Uterus (tissue), 2 donors: Measurements from ENCODE around the gene KRTAP2-3.

Experiments
- CTCF ChIP-seq, 4 experiments: fragments of 200-600 bp in 2 of 4; fragments of 450-650 bp in 2 of 4; sonication (generic) in 2 of 4; IDR thresholded peaks; one replicate each; pipeline ENCODE4 v1.5.1; 2016 to 2019; ENCODE audit warnings: antibody characterized with exemption in 4 of 4, mild to moderate bottlenecking in 2 of 4, moderate library complexity in 1 of 4
- POLR2A ChIP-seq, 2 donors: fragments of 450-650 bp; IDR thresholded peaks; one replicate each; pipeline ENCODE4 v1.6.1; 2016; ENCODE audit warnings: antibody characterized with exemption in 2 of 2, mild to moderate bottlenecking in 1 of 2, moderate library complexity in 1 of 2

DNA sequence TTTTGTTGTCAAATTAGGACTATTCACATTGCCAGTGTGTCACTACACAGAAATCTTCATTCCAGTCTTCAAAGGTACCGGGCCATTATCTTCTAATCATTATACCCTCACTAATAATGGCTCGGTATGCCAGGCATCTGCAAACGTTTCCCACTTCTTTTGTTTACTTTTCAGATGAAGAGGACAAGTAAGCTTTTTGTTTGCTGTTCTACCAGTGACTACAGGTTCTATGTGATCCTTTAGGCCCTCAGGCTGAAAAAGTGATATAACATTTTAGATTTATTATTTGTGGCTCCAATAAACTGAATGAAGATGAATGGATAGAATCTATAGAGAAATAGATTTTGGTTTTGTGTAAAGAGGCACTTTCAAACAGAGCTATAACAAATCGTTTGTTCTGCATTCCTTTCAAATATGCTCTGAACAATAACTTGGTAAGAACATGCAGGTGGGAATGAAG lies 50.6 kb downstream of the KRTAP2-3 start:
- no peak for TF ChIP-seq CTCF (IDR thresholded peaks at IDR 0.05)
- no peak for TF ChIP-seq POLR2A (IDR thresholded peaks at IDR 0.05)
